ENCODE measurements around the gene WSB2.

DNA sequence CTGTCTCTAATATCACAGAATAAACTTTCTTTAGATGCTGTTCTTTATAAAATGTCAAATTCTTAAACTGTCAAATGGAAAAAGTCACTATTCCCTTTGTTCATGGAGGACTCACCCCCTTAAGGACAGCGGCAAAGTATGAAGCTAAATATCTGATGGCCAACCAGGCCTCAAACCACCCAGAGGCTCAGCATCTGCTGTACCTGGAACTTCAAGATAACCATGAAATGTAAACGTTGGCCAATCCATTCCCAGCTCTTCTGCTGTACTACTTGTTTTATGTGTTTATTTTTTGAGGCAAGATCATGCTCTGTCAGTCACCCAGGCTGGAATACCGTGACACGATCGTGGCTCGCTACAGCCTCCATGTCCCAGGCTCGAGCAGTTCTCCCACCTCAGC lies 28.8 kb downstream of the WSB2 start:
- TF ChIP-seq, protein P1, sequence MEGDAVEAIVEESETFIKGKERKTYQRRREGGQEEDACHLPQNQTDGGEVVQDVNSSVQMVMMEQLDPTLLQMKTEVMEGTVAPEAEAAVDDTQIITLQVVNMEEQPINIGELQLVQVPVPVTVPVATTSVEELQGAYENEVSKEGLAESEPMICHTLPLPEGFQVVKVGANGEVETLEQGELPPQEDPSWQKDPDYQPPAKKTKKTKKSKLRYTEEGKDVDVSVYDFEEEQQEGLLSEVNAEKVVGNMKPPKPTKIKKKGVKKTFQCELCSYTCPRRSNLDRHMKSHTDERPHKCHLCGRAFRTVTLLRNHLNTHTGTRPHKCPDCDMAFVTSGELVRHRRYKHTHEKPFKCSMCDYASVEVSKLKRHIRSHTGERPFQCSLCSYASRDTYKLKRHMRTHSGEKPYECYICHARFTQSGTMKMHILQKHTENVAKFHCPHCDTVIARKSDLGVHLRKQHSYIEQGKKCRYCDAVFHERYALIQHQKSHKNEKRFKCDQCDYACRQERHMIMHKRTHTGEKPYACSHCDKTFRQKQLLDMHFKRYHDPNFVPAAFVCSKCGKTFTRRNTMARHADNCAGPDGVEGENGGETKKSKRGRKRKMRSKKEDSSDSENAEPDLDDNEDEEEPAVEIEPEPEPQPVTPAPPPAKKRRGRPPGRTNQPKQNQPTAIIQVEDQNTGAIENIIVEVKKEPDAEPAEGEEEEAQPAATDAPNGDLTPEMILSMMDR (IDR thresholded peaks at IDR 0.05), result no peak
- TF ChIP-seq POLR2A (IDR thresholded peaks at IDR 0.05), result no peak

Measured in uterus (tissue), 2 donors.